SK-N-MC (cell line): ENCODE data around the gene SLC17A8.

ENCODE experiments used
- EZH2 ChIP-seq: fragments of 200-600 bp; sonication (generic); IDR thresholded peaks from one replicate; pipeline ENCODE4 v1.6.1; 2017; ENCODE audit warnings: antibody characterized with exemption
- POLR2AphosphoS5 ChIP-seq: IDR thresholded peaks from 2 replicates; pipeline ENCODE4 v1.6.1; 2012; ENCODE audit warnings: mild to moderate bottlenecking, low read depth, low read length, borderline replicate concordance

- TF ChIP-seq EZH2 = no peak
- no peak for TF ChIP-seq POLR2AphosphoS5
These were observed 90.5 kb downstream of the SLC17A8 start for GRCh38 chr12:100447381-100447780.
